NCI-H187 treated with DMSO at 0.1 percent for 48 hours (cell line): Measurements from ENCODE around the gene PRRG3.

ENCODE experiments used
- DNase-seq: peaks from one replicate; lab custom pipeline; 2025; lab: John Stamatoyannopoulos, UW

Gene PRRG3

DNA sequence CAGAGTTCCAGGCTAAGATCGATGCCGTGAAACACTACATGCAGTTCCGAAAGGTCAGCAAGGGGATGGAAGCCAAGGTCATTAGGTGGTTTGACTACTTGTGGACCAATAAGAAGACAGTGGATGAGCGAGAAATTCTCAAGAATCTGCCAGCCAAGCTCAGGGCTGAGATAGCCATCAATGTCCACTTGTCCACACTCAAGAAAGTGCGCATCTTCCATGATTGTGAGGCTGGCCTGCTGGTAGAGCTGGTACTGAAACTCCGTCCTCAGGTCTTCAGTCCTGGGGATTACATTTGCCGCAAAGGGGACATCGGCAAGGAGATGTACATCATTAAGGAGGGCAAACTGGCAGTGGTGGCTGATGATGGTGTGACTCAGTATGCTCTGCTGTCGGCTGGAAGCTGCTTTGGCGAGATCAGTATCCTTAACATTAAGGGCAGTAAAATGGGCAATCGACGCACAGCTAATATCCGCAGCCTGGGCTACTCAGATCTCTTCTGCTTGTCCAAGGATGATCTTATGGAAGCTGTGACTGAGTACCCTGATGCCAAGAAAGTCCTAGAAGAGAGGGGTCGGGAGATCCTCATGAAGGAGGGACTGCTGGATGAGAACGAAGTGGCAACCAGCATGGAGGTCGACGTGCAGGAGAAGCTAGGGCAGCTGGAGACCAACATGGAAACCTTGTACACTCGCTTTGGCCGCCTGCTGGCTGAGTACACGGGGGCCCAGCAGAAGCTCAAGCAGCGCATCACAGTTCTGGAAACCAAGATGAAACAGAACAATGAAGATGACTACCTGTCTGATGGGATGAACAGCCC is 48.6 kb downstream of the PRRG3 start:
- DNase-seq, result no peak

DNA sequence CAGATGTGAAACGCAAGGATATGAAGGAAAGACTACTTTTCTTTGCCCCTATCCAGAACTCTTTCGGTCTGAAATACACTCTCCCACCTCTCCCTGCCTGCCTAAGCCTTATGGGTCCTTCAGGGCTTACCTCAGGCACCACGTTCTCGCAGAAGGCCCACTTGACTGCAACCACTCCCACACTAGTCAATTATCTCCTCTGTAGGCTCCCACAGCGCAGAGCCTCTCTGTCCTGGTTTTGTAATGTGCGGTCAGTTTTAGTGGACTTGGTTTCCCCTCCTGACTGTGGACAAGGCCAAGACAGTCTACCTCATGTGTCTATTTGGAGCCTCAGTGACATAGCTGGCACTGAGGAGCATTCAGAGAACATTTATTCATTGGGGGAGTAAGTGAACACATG is 50.4 kb downstream of the PRRG3 start:
- no peak for DNase-seq

DNA sequence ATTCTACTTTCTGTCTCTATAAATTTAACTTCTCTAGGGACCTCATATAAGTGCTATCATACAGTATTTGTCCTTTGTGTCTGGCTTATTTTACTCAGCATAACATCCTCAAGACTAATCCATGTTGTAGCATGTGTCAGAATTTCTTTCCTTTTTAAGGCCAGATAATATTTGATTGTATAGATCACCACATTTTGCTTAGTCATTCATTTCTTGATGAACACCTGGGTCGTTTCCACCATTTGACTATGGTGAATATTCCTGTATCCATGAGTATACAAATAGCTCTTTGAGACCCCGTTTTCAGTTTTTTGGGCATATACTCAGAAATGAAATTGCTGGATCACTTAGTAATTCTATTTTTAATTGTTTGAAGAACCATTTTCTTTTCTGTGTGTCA is 51.2 kb downstream of the PRRG3 start:
- no peak for DNase-seq

DNA sequence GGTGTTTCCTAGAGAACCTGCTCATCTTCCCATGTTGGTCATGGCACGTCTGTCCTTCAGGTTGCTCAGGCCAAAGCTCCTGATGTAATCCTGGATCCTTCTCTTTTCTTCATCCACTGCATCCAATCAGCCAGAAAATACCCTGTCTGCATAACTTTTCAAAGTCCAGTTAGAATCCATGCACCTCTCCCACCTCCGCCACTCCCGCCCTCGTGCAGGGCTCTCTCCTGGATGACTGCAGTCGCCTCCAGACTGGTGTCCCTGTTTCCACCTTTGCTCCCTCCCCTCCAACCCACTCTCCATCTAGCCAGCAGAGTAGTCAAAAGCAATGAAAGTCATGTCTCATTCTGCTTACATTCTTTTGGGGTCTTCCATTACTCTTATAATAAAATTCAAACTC is 55.3 kb downstream of the PRRG3 start:
- DNase-seq, result no peak

DNA sequence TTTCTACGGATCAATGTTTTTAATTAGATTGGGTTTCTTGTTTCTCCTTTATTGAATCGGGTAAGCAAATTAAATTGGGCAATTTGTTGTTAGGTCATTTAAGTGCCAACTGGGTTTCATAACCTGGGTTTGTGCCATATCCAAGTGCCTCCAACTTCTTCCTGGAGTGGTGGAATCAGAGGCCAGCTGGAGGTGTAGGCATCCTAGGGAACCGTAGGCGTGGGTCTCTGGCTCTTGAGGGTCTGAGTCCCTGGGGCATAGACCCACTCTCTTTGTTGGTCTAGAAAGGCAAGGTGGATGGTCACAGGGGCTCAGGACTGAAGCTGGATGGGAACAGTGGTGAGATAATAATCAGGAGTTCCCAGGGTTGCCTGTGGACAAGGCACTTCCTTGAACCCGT is 57.6 kb downstream of the PRRG3 start:
- no peak for DNase-seq

DNA sequence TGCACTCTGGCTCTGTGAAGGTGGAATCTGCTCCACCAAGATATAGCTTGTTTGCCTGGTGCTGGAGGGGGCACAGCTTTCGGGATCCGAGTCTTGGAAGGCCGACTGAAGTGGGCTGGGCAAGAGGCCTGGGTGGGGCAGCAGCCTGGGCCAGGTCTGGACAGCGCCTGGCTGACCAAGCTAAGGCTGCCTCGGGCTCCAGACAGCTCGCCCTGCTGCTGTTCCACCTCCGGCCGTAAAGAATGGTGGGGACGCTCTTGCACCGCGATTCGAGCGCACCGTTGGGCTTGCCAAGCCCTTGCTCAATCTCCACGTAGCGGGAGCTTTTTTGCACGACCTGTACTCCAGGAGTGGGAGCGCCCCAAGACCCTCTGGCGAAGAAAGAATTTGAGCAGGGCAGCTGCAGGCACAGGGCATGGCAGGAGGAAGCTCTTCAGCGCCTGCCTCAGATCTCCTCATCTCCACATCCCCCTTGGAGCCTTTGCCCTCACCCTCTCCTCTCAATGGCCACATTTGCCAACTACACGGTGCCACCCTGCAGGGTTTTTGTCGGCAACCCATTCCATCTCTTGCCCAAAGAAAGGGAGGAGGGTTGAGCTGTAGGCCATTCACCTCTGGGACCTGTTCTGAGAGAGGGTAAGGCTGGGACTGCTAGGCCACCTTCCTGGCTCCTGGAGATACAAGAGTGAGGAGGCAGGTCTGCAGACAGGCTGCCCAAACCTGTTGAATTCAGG is 58.2 kb downstream of the PRRG3 start:
- no peak for DNase-seq

DNA sequence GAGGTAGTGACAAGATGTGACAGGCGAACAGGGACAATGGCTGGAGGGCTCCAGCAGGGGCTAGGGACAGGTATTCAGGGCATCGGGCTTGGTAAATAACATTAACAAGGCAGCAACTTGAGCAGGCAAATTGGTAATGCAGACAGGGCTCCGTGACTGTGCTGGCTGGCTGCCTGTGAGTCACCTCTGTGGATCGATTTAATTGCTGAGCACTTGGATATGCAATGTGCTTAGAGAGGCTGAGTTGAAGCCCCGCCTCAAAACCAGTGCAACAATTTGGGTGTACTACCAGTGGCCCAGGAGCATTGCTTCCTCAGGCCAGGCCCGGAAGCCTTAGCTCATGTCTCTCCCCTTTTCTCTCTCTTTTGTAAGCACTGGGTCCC is 58.8 kb downstream of the PRRG3 start:
- no peak for DNase-seq

DNA sequence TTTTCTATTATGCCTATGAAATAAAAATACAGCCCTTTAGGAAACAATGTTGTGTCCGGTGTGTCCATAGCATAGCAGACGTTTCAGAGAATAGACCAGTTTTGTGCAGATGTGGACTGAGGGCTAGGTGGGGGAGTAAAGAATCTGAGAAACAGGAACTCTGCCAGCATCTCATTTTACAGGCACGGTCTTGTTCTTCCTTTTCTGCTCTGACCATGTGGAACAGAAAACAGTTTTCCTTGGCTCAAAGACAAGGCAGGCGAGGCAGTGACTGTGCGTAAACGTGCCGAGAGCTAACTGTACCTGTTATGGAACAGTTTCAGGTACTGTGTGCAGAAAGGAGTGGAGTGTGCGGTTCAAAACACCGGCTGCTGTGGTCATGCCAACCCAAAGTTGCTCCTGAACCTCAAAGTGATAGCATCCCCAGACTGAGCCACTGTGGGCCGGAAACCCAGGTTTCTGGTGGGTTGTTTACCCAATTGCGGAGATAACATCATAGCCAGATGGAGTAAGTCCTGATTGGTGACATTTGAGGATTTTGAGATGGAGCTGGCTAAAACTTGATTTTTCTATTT is 59.5 kb downstream of the PRRG3 start:
- no peak for DNase-seq
